ENCODE results near the gene ATP13A3. TPM values are rescaled to one million over a fixed set of nuclear protein-coding genes. Genes with fewer than 3 reads are reported as not detected.

ATP13A3 gene
- total RNA-seq, 1 donor from 2014 or later, result 74.6 TPM

DNA sequence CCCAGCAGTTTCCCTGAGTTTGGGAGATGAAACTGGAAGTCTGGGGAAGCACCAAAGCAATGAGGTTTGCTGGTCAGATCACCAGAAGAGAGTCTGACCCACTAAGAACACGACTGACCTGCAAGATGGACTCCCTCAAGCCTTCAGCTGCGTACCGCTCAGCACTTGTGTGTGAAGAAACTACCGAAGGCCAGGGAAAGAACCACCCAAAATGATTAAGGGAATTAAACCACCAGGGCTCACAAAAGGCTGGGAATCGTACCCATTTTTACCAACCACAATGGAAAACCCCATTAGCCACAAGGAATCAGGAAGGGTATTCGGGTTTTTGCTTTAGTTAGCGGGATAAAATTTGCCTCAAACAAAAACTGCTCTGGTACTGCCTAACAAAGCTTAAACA is 21.6 kb downstream of the ATP13A3 start:
- no peak for DNase-seq (ENCODE audit: low read depth, low spot score)
- H3K4me1 Mint-ChIP-seq, result peaks cover 14% of the 10 kb centered on the region
- no peak overlapping the region for H3K4me3 Mint-ChIP-seq
- H3K27me3 Mint-ChIP-seq (ENCODE audit: low read depth), result no peaks in the 10 kb centered on the region
- H3K27ac Mint-ChIP-seq (ENCODE audit: unreplicated experiment), result no peak overlapping the region
- TF ChIP-seq, protein P1, sequence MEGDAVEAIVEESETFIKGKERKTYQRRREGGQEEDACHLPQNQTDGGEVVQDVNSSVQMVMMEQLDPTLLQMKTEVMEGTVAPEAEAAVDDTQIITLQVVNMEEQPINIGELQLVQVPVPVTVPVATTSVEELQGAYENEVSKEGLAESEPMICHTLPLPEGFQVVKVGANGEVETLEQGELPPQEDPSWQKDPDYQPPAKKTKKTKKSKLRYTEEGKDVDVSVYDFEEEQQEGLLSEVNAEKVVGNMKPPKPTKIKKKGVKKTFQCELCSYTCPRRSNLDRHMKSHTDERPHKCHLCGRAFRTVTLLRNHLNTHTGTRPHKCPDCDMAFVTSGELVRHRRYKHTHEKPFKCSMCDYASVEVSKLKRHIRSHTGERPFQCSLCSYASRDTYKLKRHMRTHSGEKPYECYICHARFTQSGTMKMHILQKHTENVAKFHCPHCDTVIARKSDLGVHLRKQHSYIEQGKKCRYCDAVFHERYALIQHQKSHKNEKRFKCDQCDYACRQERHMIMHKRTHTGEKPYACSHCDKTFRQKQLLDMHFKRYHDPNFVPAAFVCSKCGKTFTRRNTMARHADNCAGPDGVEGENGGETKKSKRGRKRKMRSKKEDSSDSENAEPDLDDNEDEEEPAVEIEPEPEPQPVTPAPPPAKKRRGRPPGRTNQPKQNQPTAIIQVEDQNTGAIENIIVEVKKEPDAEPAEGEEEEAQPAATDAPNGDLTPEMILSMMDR (conservative IDR thresholded peaks at IDR 0.05), result no peak
- peaks cover 4% of the 10 kb centered on the region for H3K36me3 Mint-ChIP-seq (ENCODE audit: low read depth)
- no peaks in the 10 kb centered on the region for H3K9me3 Mint-ChIP-seq

DNA sequence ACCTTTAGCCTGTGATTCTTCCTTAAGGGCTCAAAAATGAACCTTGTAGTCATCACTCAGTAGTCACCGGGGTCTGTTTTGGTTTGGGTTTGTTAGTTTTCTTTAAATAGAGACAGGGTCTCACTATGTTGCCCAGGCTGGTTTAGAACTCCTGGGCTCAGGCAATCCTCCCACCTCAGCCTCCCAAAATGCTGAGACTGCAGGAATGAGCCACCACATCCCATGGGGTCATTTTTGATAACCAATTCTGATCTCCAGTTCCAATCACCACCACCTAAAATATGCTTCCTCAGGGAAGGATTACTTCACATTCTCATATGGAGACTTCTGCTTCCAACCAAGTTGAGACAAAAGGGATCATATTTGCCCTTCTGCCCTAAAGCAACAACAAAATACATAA is 22.1 kb downstream of the ATP13A3 start:
- DNase-seq (ENCODE audit: low read depth, low spot score), result no peak
- peaks cover 4% of the 10 kb centered on the region for H3K36me3 Mint-ChIP-seq (ENCODE audit: low read depth)
- peaks cover 9% of the 10 kb centered on the region for H3K4me1 Mint-ChIP-seq
- TF ChIP-seq, protein P1 (conservative IDR thresholded peaks at IDR 0.05), result no peak
- no peaks in the 10 kb centered on the region for H3K27me3 Mint-ChIP-seq (ENCODE audit: low read depth)
- H3K27ac Mint-ChIP-seq (ENCODE audit: unreplicated experiment), result no peak overlapping the region
- no peak overlapping the region for H3K4me3 Mint-ChIP-seq
- H3K9me3 Mint-ChIP-seq, result no peaks in the 10 kb centered on the region

GRCh38 chr3:194462936-194463335 is 23.9 kb downstream of the ATP13A3 start:
- Mint-ChIP-seq H3K27me3 (ENCODE audit: low read depth) (no peaks in the 10 kb centered on the region), H3K27ac (ENCODE audit: unreplicated experiment) (no peak overlapping the region), H3K36me3 (ENCODE audit: low read depth) (peaks cover 4% of the 10 kb centered on the region), H3K9me3 (no peaks in the 10 kb centered on the region), H3K4me3 (no peak overlapping the region), H3K4me1 (peaks cover 9% of the 10 kb centered on the region)
- no peak for DNase-seq (ENCODE audit: low read depth, low spot score)
- TF ChIP-seq, protein P1 (conservative IDR thresholded peaks at IDR 0.05), result no peak

DNA sequence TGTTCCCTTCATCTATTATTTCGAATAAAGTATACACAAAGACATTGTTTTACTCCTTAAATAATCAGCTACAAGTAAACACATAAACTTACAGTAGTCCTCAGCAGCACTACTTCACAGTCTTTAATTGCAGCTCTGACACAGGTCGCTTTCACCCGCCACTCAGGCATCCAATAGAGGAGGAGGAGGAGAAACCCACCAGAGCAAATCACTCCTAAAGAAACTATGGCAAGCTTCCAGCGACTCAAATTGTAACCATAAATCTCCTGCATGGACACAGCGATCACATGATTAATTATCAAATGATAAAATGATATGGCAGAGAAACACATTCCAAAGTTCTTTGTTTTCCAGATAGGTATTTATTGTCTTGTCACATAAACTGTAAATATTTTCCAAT is 26.2 kb downstream of the ATP13A3 start:
- no peaks in the 10 kb centered on the region for H3K27me3 Mint-ChIP-seq (ENCODE audit: low read depth)
- TF ChIP-seq, protein P1 (conservative IDR thresholded peaks at IDR 0.05), result no peak

GRCh38 chr3:194458131-194458530 is 28.7 kb downstream of the ATP13A3 start:
- Mint-ChIP-seq H3K4me3 (no peak overlapping the region), H3K36me3 (ENCODE audit: low read depth) (peaks cover 7% of the 10 kb centered on the region), H3K4me1 (no peaks in the 10 kb centered on the region), H3K27me3 (ENCODE audit: low read depth) (no peaks in the 10 kb centered on the region), H3K27ac (ENCODE audit: unreplicated experiment) (no peak overlapping the region), H3K9me3 (no peaks in the 10 kb centered on the region)
- DNase-seq (ENCODE audit: low read depth, low spot score), result no peak
- TF ChIP-seq, protein P1 (conservative IDR thresholded peaks at IDR 0.05), result peak; percentile 21

More for the DNA sequence above, 26.2 kb downstream of the ATP13A3 start:
- H3K9me3 Mint-ChIP-seq, result no peaks in the 10 kb centered on the region
- no peak overlapping the region for H3K27ac Mint-ChIP-seq (ENCODE audit: unreplicated experiment)
- no peak for DNase-seq (ENCODE audit: low read depth, low spot score)
- H3K4me1 Mint-ChIP-seq, result peaks cover 5% of the 10 kb centered on the region
- no peak overlapping the region for H3K4me3 Mint-ChIP-seq
- H3K36me3 Mint-ChIP-seq (ENCODE audit: low read depth), result peaks cover 4% of the 10 kb centered on the region

GRCh38 chr3:194455481-194455880 is 31.3 kb downstream of the ATP13A3 start:
- Mint-ChIP-seq H3K4me3 (no peak overlapping the region), H3K9me3 (no peaks in the 10 kb centered on the region), H3K36me3 (ENCODE audit: low read depth) (peaks cover 11% of the 10 kb centered on the region), H3K4me1 (no peaks in the 10 kb centered on the region), H3K27me3 (ENCODE audit: low read depth) (no peaks in the 10 kb centered on the region), H3K27ac (ENCODE audit: unreplicated experiment) (no peak overlapping the region)
- DNase-seq (ENCODE audit: low read depth, low spot score), result no peak
- TF ChIP-seq, protein P1 (conservative IDR thresholded peaks at IDR 0.05), result no peak
